Gastroesophageal sphincter (tissue), 4 donors: Measurements from ENCODE around the gene MS4A4A. TPM values are rescaled to one million over a fixed set of nuclear protein-coding genes. Genes with fewer than 3 reads are reported as not detected.
A peak's percentile ranks its signal among the peaks of the same experiment; 100 is the strongest.

ENCODE experiments used
- ATAC-seq: fragments of 150-250 bp; one replicate; pipeline ENCODE4 v1.9.1; 2016; ENCODE audit warnings: mild to moderate bottlenecking, moderate library complexity
- H3K27ac ChIP-seq, 4 donors: fragments of 200-600 bp; sonication (generic) in 3 of 4; 1 replicate in 3 of 4; 2 replicates in 1 of 4; pipeline ENCODE4 v1.5.1; 2016 to 2019
- H3K27me3 ChIP-seq: fragments of 200-600 bp; sonication (generic); one replicate; pipeline ENCODE4 v1.5.1; 2019
- H3K36me3 ChIP-seq, 2 donors: fragments of 200-600 bp; sonication (generic); one replicate each; pipeline ENCODE4 v1.5.1; 2019; ENCODE audit warnings: control low read depth in 1 of 2
- H3K4me1 ChIP-seq, 3 donors: fragments of 200-600 bp; sonication (generic); 1 replicate in 2 of 3; 2 replicates in 1 of 3; pipeline ENCODE4 v1.5.1; 2016 to 2019; ENCODE audit warnings: control low read depth in 2 of 3
- H3K4me3 ChIP-seq, 2 donors: fragments of 200-600 bp; sonication (generic); one replicate each; pipeline ENCODE4 v1.5.1; 2019; ENCODE audit warnings: mild to moderate bottlenecking in 1 of 2, moderate library complexity in 1 of 2
- H3K9me3 ChIP-seq, 3 donors: fragments of 200-600 bp; sonication (generic); one replicate each; pipeline ENCODE4 v1.5.1; 2017 to 2019; ENCODE audit warnings: control low read depth in 2 of 3
- CTCF ChIP-seq, 4 experiments: fragments of 200-600 bp in 2 of 4; fragments of 450-650 bp in 2 of 4; sonication (generic) in 1 of 4; IDR thresholded peaks; one replicate each; pipeline ENCODE4 v1.5.1; 2017 to 2019; ENCODE audit warnings: antibody characterized with exemption in 4 of 4, mild to moderate bottlenecking in 2 of 4, moderate library complexity in 2 of 4
- EP300 ChIP-seq: sonication (generic); formaldehyde crosslinking; IDR thresholded peaks from one replicate; pipeline ENCODE4 v1.6.1; 2017; ENCODE audit warnings: antibody characterized with exemption, mild to moderate bottlenecking
- POLR2A ChIP-seq, 2 donors: fragments of 450-650 bp; IDR thresholded peaks; one replicate each; pipeline ENCODE4 v1.6.1; 2017; ENCODE audit warnings: antibody characterized with exemption in 2 of 2, mild to moderate bottlenecking in 2 of 2, moderate library complexity in 1 of 2
- POLR2AphosphoS5 ChIP-seq: sonication (generic); formaldehyde crosslinking; IDR thresholded peaks from one replicate; pipeline ENCODE4 v1.6.1; 2017; ENCODE audit warnings: antibody characterized with exemption
- WGBS, 2 donors: methylation state at CpG; one replicate each; pipeline ENCODE4 v1.1.5; 2018; ENCODE audit warnings: low coverage in 1 of 2; 5-methylcytosine and 5-hydroxymethylcytosine counted together
- total RNA-seq, 4 donors: library from RNA; depleted of rRNA; stranded (reverse); fragments of >200 nt; gene quantifications; one replicate each; pipeline ENCODE4 v1.1.0, GENCODE V29; 2016

The MS4A4A gene
- 10 to 100 TPM; 10.5 to 65.7 (median 25.8) TPM for total RNA-seq

DNA sequence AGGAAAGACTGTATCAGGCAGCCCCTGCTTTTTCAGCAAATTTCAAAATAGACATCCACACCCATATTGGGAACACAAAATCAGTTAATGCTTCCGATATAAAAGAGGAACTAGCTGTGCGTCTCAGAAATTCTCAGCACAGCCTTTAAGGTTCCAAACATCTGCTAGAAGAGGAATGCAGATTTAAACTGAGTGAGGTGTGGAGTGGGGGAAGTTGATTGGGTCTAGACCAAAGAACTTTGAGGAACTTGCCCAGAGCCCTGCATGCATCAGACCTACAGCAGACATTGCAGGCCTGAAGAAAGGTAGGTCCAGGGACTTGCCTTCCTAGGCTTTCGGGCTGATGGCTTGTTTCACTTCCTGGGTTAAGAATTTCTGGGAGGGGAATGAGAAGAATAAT lies at the start of gene MS4A4A:
Gene MS4A4A, plus strand, starts transcription at position 255 of the 400 bp plus-strand sequence. Its CDS starts 10 bp downstream, at position 265.
- WGBS, 2 donors, result 64 to 100% methylated on average over 2 of the region's 3 CpGs
- peak within 1 kb of the TSS in 1 of 2 donors; percentile 31 for H3K4me3 ChIP-seq
- no peaks in the 10 kb centered on the region for H3K27me3 ChIP-seq
- no peak for TF ChIP-seq CTCF (IDR thresholded peaks at IDR 0.05)
- TF ChIP-seq POLR2A (IDR thresholded peaks at IDR 0.05), result no peak
- no peak for TF ChIP-seq EP300
- ATAC-seq, result peak; percentile 53
- H3K36me3 ChIP-seq, result no peaks in the 10 kb centered on the region
- H3K9me3 ChIP-seq, result no peaks in the 10 kb centered on the region
- H3K4me1 ChIP-seq, result no peaks in the 10 kb centered on the region
- H3K27ac ChIP-seq, result peak within 1 kb of the TSS in 2 of 4 donors; percentile 37 to 44

DNA sequence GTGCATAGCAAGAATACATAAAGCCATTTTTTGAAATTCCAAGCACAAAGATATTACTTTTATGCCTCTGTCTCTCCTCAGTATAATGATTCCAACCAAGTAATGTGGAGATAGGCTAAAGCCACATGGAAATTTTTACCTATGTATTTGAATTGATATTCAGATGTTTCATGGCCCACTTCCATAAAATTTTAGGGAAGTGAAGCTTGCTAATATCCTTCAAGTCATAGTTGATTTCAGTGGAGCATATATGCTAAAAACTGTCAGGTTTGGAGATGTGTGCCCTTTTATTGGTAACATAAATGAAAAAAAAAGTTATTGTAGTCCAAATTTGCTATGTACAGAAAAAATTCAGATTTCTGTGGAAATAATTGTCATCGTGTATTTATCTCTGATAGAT lies 49.8 kb upstream of the MS4A4A start:
- H3K36me3 ChIP-seq, result no peaks in the 10 kb centered on the region
- TF ChIP-seq EP300 (no peak), CTCF (IDR thresholded peaks at IDR 0.05) (no peak), POLR2A (IDR thresholded peaks at IDR 0.05) (no peak), POLR2AphosphoS5 (no peak)
- no peaks in the 10 kb centered on the region for H3K9me3 ChIP-seq
- H3K27me3 ChIP-seq, result no peaks in the 10 kb centered on the region
- H3K27ac ChIP-seq, result no peak overlapping the region
- no peaks in the 10 kb centered on the region for H3K4me1 ChIP-seq
- H3K4me3 ChIP-seq, result no peak overlapping the region
- ATAC-seq, result no peak
- 71% methylated on average over 1 of the region's 1 CpG; no CpG with 5 or more reads in 1 of the 2 donors for WGBS, 2 donors

DNA sequence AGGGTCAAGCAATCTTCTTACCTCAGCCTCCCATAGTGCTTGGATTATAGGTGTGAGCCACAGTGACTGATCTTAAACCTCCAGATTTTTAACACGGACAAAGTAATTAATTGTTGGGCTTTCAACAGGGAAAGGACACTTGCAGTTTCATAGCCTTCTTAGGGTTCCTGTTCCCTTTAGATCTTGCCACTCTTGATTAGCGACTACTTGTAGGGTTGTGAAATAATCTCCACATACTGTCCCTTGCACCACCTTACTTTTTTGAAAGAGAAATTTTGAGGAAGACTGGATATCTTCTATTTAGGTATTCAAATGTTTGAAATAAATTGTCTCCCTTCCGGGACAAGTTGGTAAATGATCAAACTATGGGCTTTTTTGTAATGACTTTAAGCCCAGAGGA lies 45.1 kb upstream of the MS4A4A start:
- ATAC-seq, result no peak
- no peak for TF ChIP-seq POLR2A (IDR thresholded peaks at IDR 0.05)
- no peak for TF ChIP-seq CTCF (IDR thresholded peaks at IDR 0.05)
- TF ChIP-seq EP300, result no peak
- no peak for TF ChIP-seq POLR2AphosphoS5
- Histone ChIP-seq H3K9me3 (no peaks in the 10 kb centered on the region), H3K4me1 (no peaks in the 10 kb centered on the region), H3K4me3 (no peak overlapping the region), H3K36me3 (no peaks in the 10 kb centered on the region), H3K27ac (no peak overlapping the region), H3K27me3 (no peaks in the 10 kb centered on the region)
- 45 to 79% methylated on average over 1 to 3 of the region's 3 CpGs for WGBS, 2 donors

DNA sequence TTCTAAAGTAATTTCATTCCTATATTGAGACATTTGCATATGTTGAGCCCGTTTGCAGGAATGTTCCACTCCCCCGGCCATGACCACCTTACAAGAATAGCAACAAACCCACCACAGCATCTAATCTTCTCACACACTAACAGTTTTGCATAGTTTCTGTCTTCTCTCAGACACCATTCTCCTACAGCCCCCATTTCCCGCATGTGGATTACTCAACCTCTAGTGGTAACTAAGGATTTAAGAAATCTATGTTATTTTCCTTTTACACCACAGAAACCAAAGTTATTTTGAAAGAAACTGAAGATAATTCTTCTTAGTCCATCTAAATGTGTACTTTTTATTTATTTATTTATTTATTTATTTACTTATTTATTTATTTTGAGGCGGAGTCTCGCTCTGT lies 39.8 kb upstream of the MS4A4A start:
- H3K4me1 ChIP-seq, result no peaks in the 10 kb centered on the region
- ATAC-seq, result no peak
- 72 to 86% methylated on average over 3 to 5 of the region's 5 CpGs for WGBS, 2 donors
- TF ChIP-seq POLR2A (IDR thresholded peaks at IDR 0.05) (no peak), POLR2AphosphoS5 (no peak), EP300 (no peak), CTCF (IDR thresholded peaks at IDR 0.05) (no peak)
- H3K27me3 ChIP-seq, result no peaks in the 10 kb centered on the region
- no peaks in the 10 kb centered on the region for H3K9me3 ChIP-seq
- no peak overlapping the region for H3K4me3 ChIP-seq
- no peak overlapping the region for H3K27ac ChIP-seq
- no peaks in the 10 kb centered on the region for H3K36me3 ChIP-seq

DNA sequence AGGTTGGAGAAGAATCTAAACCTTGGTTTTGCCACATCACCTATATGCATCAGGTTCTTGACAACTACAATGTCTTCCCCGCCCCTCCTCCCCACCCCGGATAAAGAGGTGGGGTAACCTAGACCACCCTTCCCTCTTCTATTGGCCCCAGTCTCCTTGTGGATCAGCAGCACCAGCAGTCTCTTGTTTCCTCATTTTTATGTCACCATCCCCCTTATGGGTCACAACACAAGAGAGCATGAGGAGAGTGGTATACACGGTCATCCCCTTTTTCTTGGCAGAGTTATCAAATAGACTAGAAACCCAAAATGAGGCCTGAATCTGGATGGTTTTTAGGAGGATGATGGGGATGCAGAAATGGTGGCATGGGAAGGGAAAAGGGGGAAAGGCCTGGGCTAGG lies 38.7 kb upstream of the MS4A4A start:
- Histone ChIP-seq H3K27ac (no peak overlapping the region), H3K4me1 (no peaks in the 10 kb centered on the region), H3K4me3 (peak overlapping the region in 1 of 2 donors; percentile 21), H3K27me3 (no peaks in the 10 kb centered on the region), H3K9me3 (no peaks in the 10 kb centered on the region), H3K36me3 (no peaks in the 10 kb centered on the region)
- TF ChIP-seq POLR2A (IDR thresholded peaks at IDR 0.05), result no peak
- no peak for TF ChIP-seq POLR2AphosphoS5
- TF ChIP-seq CTCF (IDR thresholded peaks at IDR 0.05), result no peak
- no peak for TF ChIP-seq EP300
- no peak for ATAC-seq
- 59 to 69% methylated on average over 2 of the region's 3 CpGs for WGBS, 2 donors
